SK-N-SH treated with all-trans-retinoic acid at 6 μM for 48 hours (cell line): Measurements from ENCODE around the gene NRF1.
"Not testable (repeated sequence)": the region's sequence is repeated elsewhere in the genome, so short reads cannot be mapped to it uniquely, and the experiment has no call there.

Source experiments
- ATAC-seq: fragments of 200-7000 bp; cut with Tn5 transposase; 3 replicates; pipeline ENCODE4 v1.9.1; 2020; ENCODE audit warnings: mild to moderate bottlenecking, moderate library complexity
- ARNTL ChIP-seq: fragments of 450-650 bp; formaldehyde crosslinking; IDR thresholded peaks from 2 replicates; pipeline ENCODE4 v1.5.0; 2020; ENCODE audit warnings: low read depth, mild to moderate bottlenecking, moderate library complexity, borderline replicate concordance
- BACH2 ChIP-seq: fragments of 250-450 bp; sonication (Bioruptor Pico); IDR thresholded peaks from 2 replicates; pipeline ENCODE4 v1.9.0; 2021; ENCODE audit warnings: mild to moderate bottlenecking, borderline replicate concordance
- CSDC2 ChIP-seq: fragments of 250-450 bp; sonication (Bioruptor Pico); IDR thresholded peaks from 2 replicates; pipeline ENCODE4 v1.5.0; 2020; ENCODE audit warnings: mild to moderate bottlenecking, moderate library complexity
- CSRNP3 ChIP-seq: fragments of 250-450 bp; sonication (Bioruptor Pico); IDR thresholded peaks from 2 replicates; pipeline ENCODE4 v1.5.1; 2021; ENCODE audit warnings: mild to moderate bottlenecking, moderate library complexity
- ESRRG ChIP-seq: fragments of 250-450 bp; sonication (Bioruptor Pico); IDR thresholded peaks from 2 replicates; pipeline ENCODE4 v1.6.1; 2021; ENCODE audit warnings: mild to moderate bottlenecking
- GLIS3 ChIP-seq: fragments of 250-450 bp; sonication (Bioruptor Pico); IDR thresholded peaks from 2 replicates; pipeline ENCODE4 v1.5.0; 2020; ENCODE audit warnings: mild to moderate bottlenecking, moderate library complexity
- ISL1 ChIP-seq: fragments of 250-450 bp; sonication (Bioruptor Pico); IDR thresholded peaks from 2 replicates; pipeline ENCODE4 v2.1.2; 2022; ENCODE audit warnings: mild to moderate bottlenecking, moderate library complexity
- OSR1 ChIP-seq: fragments of 250-450 bp; sonication (Bioruptor Pico); IDR thresholded peaks from 2 replicates; pipeline ENCODE4 v1.8.0; 2022; ENCODE audit warnings: moderate library complexity, mild to moderate bottlenecking, inconsistent platforms
- PATZ1 ChIP-seq: fragments of 250-450 bp; sonication (Bioruptor Pico); IDR thresholded peaks from 2 replicates; pipeline ENCODE4 v1.8.0; 2020; ENCODE audit warnings: mild to moderate bottlenecking, moderate library complexity, borderline replicate concordance
- POU6F1 ChIP-seq: fragments of 250-450 bp; sonication (Bioruptor Pico); IDR thresholded peaks from 2 replicates; pipeline ENCODE4 v1.8.0; 2021; ENCODE audit warnings: low read depth, mild to moderate bottlenecking, moderate library complexity, borderline replicate concordance
- PPARA ChIP-seq: fragments of 250-450 bp; sonication (Bioruptor Pico); IDR thresholded peaks from 2 replicates; pipeline ENCODE4 v1.5.0; 2020; ENCODE audit warnings: mild to moderate bottlenecking, borderline replicate concordance
- RARB ChIP-seq: fragments of 250-450 bp; sonication (Bioruptor Pico); IDR thresholded peaks from 2 replicates; pipeline ENCODE4 v1.8.0; 2021; ENCODE audit warnings: mild to moderate bottlenecking, moderate library complexity
- SNAI2 ChIP-seq: fragments of 250-450 bp; sonication (Bioruptor Pico); IDR thresholded peaks from 2 replicates; pipeline ENCODE4 v1.5.0; 2020; ENCODE audit warnings: mild to moderate bottlenecking, moderate library complexity
- TOX ChIP-seq: fragments of 250-450 bp; sonication (Bioruptor Pico); IDR thresholded peaks from 2 replicates; pipeline ENCODE4 v1.8.0; 2021; ENCODE audit warnings: mild to moderate bottlenecking, moderate library complexity, borderline replicate concordance
- TSHZ2 ChIP-seq: fragments of 250-450 bp; sonication (Bioruptor Pico); IDR thresholded peaks from 2 replicates; pipeline ENCODE4 v1.5.0; 2020; ENCODE audit warnings: mild to moderate bottlenecking, moderate library complexity
- ZC3H10 ChIP-seq: fragments of 250-450 bp; sonication (Bioruptor Pico); IDR thresholded peaks from 2 replicates; pipeline ENCODE4 v1.5.1; 2021; ENCODE audit warnings: mild to moderate bottlenecking, moderate library complexity
- ZFP3 ChIP-seq: fragments of 250-450 bp; sonication (Bioruptor Pico); IDR thresholded peaks from 2 replicates; pipeline ENCODE4 v1.5.0; 2020; ENCODE audit warnings: mild to moderate bottlenecking, moderate library complexity
- ZFP30 ChIP-seq: fragments of 450-650 bp; formaldehyde crosslinking; IDR thresholded peaks from 2 replicates; pipeline ENCODE4 v1.5.0; 2022; ENCODE audit warnings: mild to moderate bottlenecking, moderate library complexity
- ZNF70 ChIP-seq: fragments of 450-650 bp; formaldehyde crosslinking; IDR thresholded peaks from 2 replicates; pipeline ENCODE4 v1.5.0; 2020; ENCODE audit warnings: mild to moderate bottlenecking, moderate library complexity
- ZNF8 ChIP-seq: fragments of 450-650 bp; formaldehyde crosslinking; IDR thresholded peaks from 2 replicates; pipeline ENCODE4 v1.5.0; 2020; ENCODE audit warnings: mild to moderate bottlenecking, moderate library complexity

Gene NRF1

GRCh38 chr7:129630341-129630740 is 18.8 kb downstream of the NRF1 start (continued):
- TF ChIP-seq TSHZ2, result no peak
- no peak for TF ChIP-seq POU6F1 (CRISPR knock-in tag)
- no peak for TF ChIP-seq ZC3H10 (CRISPR knock-in tag)
- no peak for TF ChIP-seq ARNTL (CRISPR knock-in tag)

GRCh38 chr7:129634361-129635034 is 23.0 kb downstream of the NRF1 start:
- TF ChIP-seq OSR1 (CRISPR knock-in tag) (no peak), ESRRG (CRISPR knock-in tag) (no peak), ARNTL (CRISPR knock-in tag) (no peak), ZNF8 (CRISPR knock-in tag) (peak; percentile 98)
- no peak for ATAC-seq

GRCh38 chr7:129635300-129636029 is 23.9 kb downstream of the NRF1 start:
- ATAC-seq, result peak; percentile 100
- TF ChIP-seq CSDC2 (CRISPR knock-in tag), result no peak
- TF ChIP-seq ZFP3 (CRISPR knock-in tag), result no peak
- TF ChIP-seq POU6F1 (CRISPR knock-in tag), result no peak
- TF ChIP-seq ZC3H10 (CRISPR knock-in tag), result no peak
- TF ChIP-seq SNAI2 (CRISPR knock-in tag), result no peak
- no peak for TF ChIP-seq BACH2 (CRISPR knock-in tag)
- no peak for TF ChIP-seq PATZ1
- no peak for TF ChIP-seq TOX (CRISPR knock-in tag)
- no peak for TF ChIP-seq ZNF70

GRCh38 chr7:129636030-129636550 is 24.6 kb downstream of the NRF1 start:
- ATAC-seq, result not testable (repeated sequence)

- no peak for ATAC-seq
- no peak for TF ChIP-seq BACH2 (CRISPR knock-in tag)
- TF ChIP-seq ZNF70, result no peak
- no peak for TF ChIP-seq GLIS3
- TF ChIP-seq PPARA (CRISPR knock-in tag), result no peak
- TF ChIP-seq ZC3H10 (CRISPR knock-in tag), result no peak
- TF ChIP-seq CSDC2 (CRISPR knock-in tag), result no peak
- no peak for TF ChIP-seq ZFP3 (CRISPR knock-in tag)
- no peak for TF ChIP-seq ISL1 (CRISPR knock-in tag)
- no peak for TF ChIP-seq CSRNP3 (CRISPR knock-in tag)
- TF ChIP-seq RARB (CRISPR knock-in tag), result no peak
- no peak for TF ChIP-seq ZNF8 (CRISPR knock-in tag)
- TF ChIP-seq ZFP30 (CRISPR knock-in tag), result no peak
- TF ChIP-seq ARNTL (CRISPR knock-in tag), result no peak
- TF ChIP-seq ESRRG (CRISPR knock-in tag), result no peak
- no peak for TF ChIP-seq PATZ1
Measured at GRCh38 chr7:129636641-129637040, 25.1 kb downstream of the NRF1 start.
